Mesenchymal stem cell (in vitro differentiated cells and primary cell): ENCODE data around the gene FBXW5.

Experiments
- DNase-seq: peaks from one replicate; pipeline ENCODE4 v3.0.0-alpha.2; 2013
- H2AFZ ChIP-seq: one replicate; pipeline ENCODE4 v1.6.1; 2013; ENCODE audit warnings: low read depth, mild to moderate bottlenecking, control low read depth, inconsistent platforms, low read length, moderate library complexity
- H2AK5ac ChIP-seq: 2 replicates; pipeline ENCODE4 v1.6.1; 2013; ENCODE audit warnings: low read length, moderate library complexity, mild to moderate bottlenecking, inconsistent platforms; ENCODE audit not compliant: severe bottlenecking
- H2BK120ac ChIP-seq: one replicate; pipeline ENCODE4 v1.6.1; 2013; ENCODE audit warnings: low read depth, mild to moderate bottlenecking, inconsistent platforms, low read length, moderate library complexity
- H2BK12ac ChIP-seq, 2 experiments: one replicate each; pipeline ENCODE4 v1.6.1; 2013; ENCODE audit warnings: inconsistent platforms in 2 of 2, low read length in 2 of 2, mild to moderate bottlenecking in 2 of 2, moderate library complexity in 2 of 2, control low read depth in 1 of 2
- H2BK15ac ChIP-seq: one replicate; pipeline ENCODE4 v1.6.1; 2013; ENCODE audit warnings: mild to moderate bottlenecking, low read depth, inconsistent platforms; ENCODE audit not compliant: poor library complexity, severe bottlenecking
- H2BK5ac ChIP-seq: 2 replicates; pipeline ENCODE4 v1.6.1; 2013; ENCODE audit warnings: low read depth, mild to moderate bottlenecking, low read length, control low read depth, inconsistent platforms; ENCODE audit not compliant: poor library complexity, severe bottlenecking
- H3K14ac ChIP-seq, 2 experiments: one replicate each; pipeline ENCODE4 v1.6.1; 2013; ENCODE audit warnings: inconsistent platforms in 2 of 2, low read length in 2 of 2, control low read depth in 1 of 2, mild to moderate bottlenecking in 1 of 2, moderate library complexity in 1 of 2
- H3K18ac ChIP-seq, 2 experiments: one replicate each; pipeline ENCODE4 v1.6.1; 2013; ENCODE audit warnings: inconsistent platforms in 2 of 2, low read length in 2 of 2, control low read depth in 1 of 2, low read depth in 1 of 2, mild to moderate bottlenecking in 1 of 2
- H3K23ac ChIP-seq, 2 experiments: one replicate each; pipeline ENCODE4 v1.6.1; 2013; ENCODE audit warnings: inconsistent platforms in 2 of 2, low read length in 2 of 2, mild to moderate bottlenecking in 2 of 2, moderate library complexity in 2 of 2, control low read depth in 1 of 2
- H3K27ac ChIP-seq: 2 replicates; pipeline ENCODE4 v1.5.1; 2013; ENCODE audit warnings: mild to moderate bottlenecking, moderate library complexity, low read length, control low read depth, inconsistent platforms; ENCODE audit not compliant: poor library complexity, severe bottlenecking
- H3K27me3 ChIP-seq, 2 experiments: 2 replicates each; pipeline versions ENCODE4 v1.6.1 to v1.7.0; 2013; ENCODE audit warnings: low read length in 2 of 2, mild to moderate bottlenecking in 2 of 2, moderate library complexity in 2 of 2, control low read depth in 1 of 2, inconsistent platforms in 1 of 2; ENCODE audit not compliant: control insufficient read depth in 1 of 2, insufficient read depth in 1 of 2
- H3K36me3 ChIP-seq, 2 experiments: 2 replicates each; pipeline versions ENCODE4 v1.6.1 to v1.7.0; 2013; ENCODE audit warnings: low read length in 2 of 2, control low read depth in 1 of 2, inconsistent platforms in 1 of 2, low read depth in 1 of 2, mild to moderate bottlenecking in 1 of 2; ENCODE audit not compliant: insufficient read depth in 2 of 2, control insufficient read depth in 1 of 2
- H3K4ac ChIP-seq, 2 experiments: one replicate each; pipeline ENCODE4 v1.6.1; 2013; ENCODE audit warnings: inconsistent platforms in 2 of 2, low read length in 2 of 2, mild to moderate bottlenecking in 2 of 2, moderate library complexity in 2 of 2, control low read depth in 1 of 2, low read depth in 1 of 2
- H3K4me1 ChIP-seq: 2 replicates; pipeline ENCODE4 v1.6.1; 2013; ENCODE audit warnings: low read depth, low read length, control low read depth; ENCODE audit not compliant: control insufficient read depth, insufficient read depth
- H3K4me2 ChIP-seq: 2 replicates; pipeline ENCODE4 v1.6.1; 2013; ENCODE audit warnings: low read length, mild to moderate bottlenecking, inconsistent platforms; ENCODE audit not compliant: poor library complexity, severe bottlenecking
- H3K4me3 ChIP-seq, 2 experiments: 2 replicates each; pipeline versions ENCODE4 v1.5.1 to v1.7.0; 2013; ENCODE audit warnings: low read length in 2 of 2, mild to moderate bottlenecking in 2 of 2, control low read depth in 1 of 2, low read depth in 1 of 2; ENCODE audit not compliant: insufficient read depth in 1 of 2
- H3K79me1 ChIP-seq: replicated peaks from 2 replicates; pipeline ENCODE4 v1.6.1; 2013; ENCODE audit warnings: mild to moderate bottlenecking, control low read depth, low read length, inconsistent platforms; ENCODE audit not compliant: poor library complexity, severe bottlenecking
- H3K9ac ChIP-seq: 2 replicates; pipeline ENCODE4 v1.7.0; 2013; ENCODE audit warnings: mild to moderate bottlenecking, low read length, moderate library complexity
- H3K9me3 ChIP-seq: 2 replicates; pipeline ENCODE4 v1.7.0; 2013; ENCODE audit warnings: mild to moderate bottlenecking, low read length; ENCODE audit not compliant: control insufficient read depth
- H4K8ac ChIP-seq: one replicate; pipeline ENCODE4 v1.6.1; 2013; ENCODE audit warnings: inconsistent platforms, mild to moderate bottlenecking, low read length, moderate library complexity
- H4K91ac ChIP-seq: one replicate; pipeline ENCODE4 v1.6.1; 2013; ENCODE audit warnings: mild to moderate bottlenecking, low read length, inconsistent platforms
- WGBS: methylation state at CpG from one replicate; pipeline ENCODE4 v1.1.7; 2013; ENCODE audit warnings: mixed read lengths; 5-methylcytosine and 5-hydroxymethylcytosine counted together

The FBXW5 gene

GRCh38 chr9:136975644-136976043 is 31.1 kb upstream of the FBXW5 start:
- Histone ChIP-seq H2AFZ (no peak overlapping the region), H3K27me3 (peaks cover 0 to 28% of the 10 kb centered on the region in 2 experiments), H2BK15ac (no peak overlapping the region), H2BK120ac (no peak overlapping the region), H3K4me2 (no peak overlapping the region), H4K8ac (no peak overlapping the region), H3K9me3 (no peaks in the 10 kb centered on the region), H4K91ac (peak overlapping the region; percentile 27), H3K4me3 (no peak overlapping the region), H2BK12ac (no peak overlapping the region), H3K79me1 (no peaks in the 10 kb centered on the region), H3K23ac (no peak overlapping the region), H3K9ac (no peak overlapping the region), H3K4me1 (peaks cover 33% of the 10 kb centered on the region), H3K4ac (no peak overlapping the region), H3K27ac (no peak overlapping the region), H3K14ac (peak overlapping the region in 1 of 2 experiments; percentile 63), H2AK5ac (no peak overlapping the region), H2BK5ac (no peak overlapping the region), H3K18ac (no peak overlapping the region), H3K36me3 (peaks cover 0 to 4% of the 10 kb centered on the region in 2 experiments)
- DNase-seq, result no peak
- WGBS, result 60% methylated on average over 8 of the region's 14 CpGs

GRCh38 chr9:136974817-136975535 is 30.4 kb upstream of the FBXW5 start:
- Histone ChIP-seq H3K27ac (no peak overlapping the region), H3K27me3 (peaks cover 0 to 30% of the 10 kb centered on the region in 2 experiments), H3K79me1 (no peaks in the 10 kb centered on the region), H3K9me3 (no peaks in the 10 kb centered on the region), H2BK120ac (no peak overlapping the region), H4K8ac (no peak overlapping the region), H3K14ac (no peak overlapping the region), H3K36me3 (peaks cover 0 to 4% of the 10 kb centered on the region in 2 experiments), H2BK15ac (no peak overlapping the region), H3K4me1 (peaks cover 33% of the 10 kb centered on the region), H3K23ac (no peak overlapping the region), H3K9ac (no peak overlapping the region), H3K4me3 (no peak overlapping the region), H3K4ac (no peak overlapping the region), H2AK5ac (no peak overlapping the region), H2BK12ac (no peak overlapping the region), H4K91ac (no peak overlapping the region), H2AFZ (no peak overlapping the region), H3K4me2 (no peak overlapping the region), H3K18ac (no peak overlapping the region), H2BK5ac (no peak overlapping the region)
- WGBS, result 85% methylated on average over 15 of the region's 15 CpGs
- DNase-seq, result no peak

- H4K8ac ChIP-seq, result no peak overlapping the region
- H3K79me1 ChIP-seq, result no peaks in the 10 kb centered on the region
- no peak overlapping the region for H3K14ac ChIP-seq
- H2BK120ac ChIP-seq, result no peak overlapping the region
- peaks cover 0 to 1% of the 10 kb centered on the region in 2 experiments for H3K36me3 ChIP-seq
- H2BK5ac ChIP-seq, result no peak overlapping the region
- no peaks in the 10 kb centered on the region for H3K9me3 ChIP-seq
- no peak overlapping the region for H3K23ac ChIP-seq
- no peak overlapping the region for H2BK12ac ChIP-seq
- H3K4me1 ChIP-seq, result peaks cover 33% of the 10 kb centered on the region
- peak overlapping the region; percentile 90 for H2BK15ac ChIP-seq
- no peak overlapping the region for H3K4me2 ChIP-seq
- no peak for DNase-seq
- no peak overlapping the region for H3K4ac ChIP-seq
- no peak overlapping the region for H2AFZ ChIP-seq
- peaks cover 0 to 22% of the 10 kb centered on the region in 2 experiments for H3K27me3 ChIP-seq
- H3K27ac ChIP-seq, result no peak overlapping the region
- no peak overlapping the region for H3K4me3 ChIP-seq
- H3K9ac ChIP-seq, result no peak overlapping the region
- WGBS, result 89% methylated on average over 25 of the region's 29 CpGs
- H4K91ac ChIP-seq, result no peak overlapping the region
- no peak overlapping the region for H3K18ac ChIP-seq
- no peak overlapping the region for H2AK5ac ChIP-seq
Observed at GRCh38 chr9:136973618-136974617, 29.4 kb upstream of the FBXW5 start.

- Histone ChIP-seq H3K36me3 (no peaks in the 10 kb centered on the region), H3K79me1 (no peaks in the 10 kb centered on the region), H3K27me3 (peaks cover 0 to 18% of the 10 kb centered on the region in 2 experiments), H2AK5ac (no peak overlapping the region), H4K91ac (no peak overlapping the region), H3K4ac (no peak overlapping the region), H3K9me3 (no peaks in the 10 kb centered on the region), H3K27ac (no peak overlapping the region), H3K4me3 (no peak overlapping the region), H2BK120ac (no peak overlapping the region), H3K9ac (no peak overlapping the region), H2BK5ac (no peak overlapping the region), H3K4me2 (no peak overlapping the region), H2AFZ (no peak overlapping the region), H4K8ac (no peak overlapping the region), H2BK12ac (no peak overlapping the region), H2BK15ac (no peak overlapping the region), H3K23ac (no peak overlapping the region), H3K4me1 (peaks cover 29% of the 10 kb centered on the region), H3K14ac (no peak overlapping the region), H3K18ac (no peak overlapping the region)
- DNase-seq, result no peak
- WGBS, result 73% methylated on average over 13 of the region's 13 CpGs
Observed at GRCh38 chr9:136972743-136973142, 28.2 kb upstream of the FBXW5 start.
